ENCODE data around the gene ECHDC3.
"Not testable (repeated sequence)": the region's sequence is repeated elsewhere in the genome, so short reads cannot be mapped to it uniquely, and the experiment has no call there.

Gene ECHDC3

GRCh38 chr10:11725912-11726311 lies 16.3 kb upstream of the ECHDC3 start:
- in situ Hi-C loops (cut with MboI; ENCODE audit: low pct_unique_long_range_greater_than_20kb, low sequenced_read_pairs, unreplicated experiment): no loop called here
- no peak for DNase-seq (ENCODE audit: low spot score)
- TF ChIP-seq, protein P1, sequence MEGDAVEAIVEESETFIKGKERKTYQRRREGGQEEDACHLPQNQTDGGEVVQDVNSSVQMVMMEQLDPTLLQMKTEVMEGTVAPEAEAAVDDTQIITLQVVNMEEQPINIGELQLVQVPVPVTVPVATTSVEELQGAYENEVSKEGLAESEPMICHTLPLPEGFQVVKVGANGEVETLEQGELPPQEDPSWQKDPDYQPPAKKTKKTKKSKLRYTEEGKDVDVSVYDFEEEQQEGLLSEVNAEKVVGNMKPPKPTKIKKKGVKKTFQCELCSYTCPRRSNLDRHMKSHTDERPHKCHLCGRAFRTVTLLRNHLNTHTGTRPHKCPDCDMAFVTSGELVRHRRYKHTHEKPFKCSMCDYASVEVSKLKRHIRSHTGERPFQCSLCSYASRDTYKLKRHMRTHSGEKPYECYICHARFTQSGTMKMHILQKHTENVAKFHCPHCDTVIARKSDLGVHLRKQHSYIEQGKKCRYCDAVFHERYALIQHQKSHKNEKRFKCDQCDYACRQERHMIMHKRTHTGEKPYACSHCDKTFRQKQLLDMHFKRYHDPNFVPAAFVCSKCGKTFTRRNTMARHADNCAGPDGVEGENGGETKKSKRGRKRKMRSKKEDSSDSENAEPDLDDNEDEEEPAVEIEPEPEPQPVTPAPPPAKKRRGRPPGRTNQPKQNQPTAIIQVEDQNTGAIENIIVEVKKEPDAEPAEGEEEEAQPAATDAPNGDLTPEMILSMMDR (IDR thresholded peaks at IDR 0.05; ENCODE audit: extremely low read depth, insufficient read depth, missing control alignments): no peak

DNA sequence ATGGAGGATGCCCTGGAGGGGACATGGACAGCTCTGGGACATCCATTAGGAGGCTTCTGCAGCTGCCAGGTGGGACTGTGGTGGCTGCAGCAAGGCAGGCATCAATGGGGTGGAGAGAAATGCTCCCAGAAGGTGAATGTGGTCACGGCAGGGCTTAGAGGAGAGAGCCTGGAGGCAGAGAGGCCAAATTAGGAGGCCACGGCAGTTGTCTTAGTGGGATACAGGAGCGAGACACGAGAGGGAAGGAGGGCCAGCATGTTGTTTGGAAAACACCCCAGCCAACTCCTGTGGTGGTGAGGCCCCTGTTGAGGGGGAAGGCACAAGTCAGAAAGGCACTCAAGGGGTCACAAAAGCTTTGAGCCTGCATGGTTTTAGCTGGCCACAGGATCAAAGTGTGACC lies 14.6 kb upstream of the ECHDC3 start:
- TF ChIP-seq, protein P1 (IDR thresholded peaks at IDR 0.05; ENCODE audit: extremely low read depth, insufficient read depth, missing control alignments): no peak
- no peak for DNase-seq (ENCODE audit: low spot score)
- in situ Hi-C loops (cut with MboI; ENCODE audit: low pct_unique_long_range_greater_than_20kb, low sequenced_read_pairs, unreplicated experiment): no loop called here

DNA sequence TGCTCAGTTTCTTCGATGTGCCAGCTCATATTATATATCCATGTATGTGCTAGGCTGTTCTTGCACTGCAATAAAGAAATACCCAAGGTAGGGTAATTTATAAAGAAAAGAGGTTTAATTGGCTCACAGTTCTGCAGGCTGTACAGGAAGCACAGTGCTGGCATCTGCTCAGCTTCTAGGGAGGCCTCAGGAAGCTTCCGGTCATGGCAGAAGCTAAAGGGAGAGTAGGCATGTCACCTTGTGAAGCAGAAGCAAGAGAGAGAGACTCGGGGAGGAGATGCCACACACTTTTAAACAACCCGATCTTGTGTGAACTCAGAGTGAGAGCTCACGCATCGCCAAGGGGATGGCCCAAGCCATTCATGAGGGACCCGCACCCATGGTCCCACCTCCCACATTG lies 13.8 kb upstream of the ECHDC3 start:
- TF ChIP-seq, protein P1 (IDR thresholded peaks at IDR 0.05; ENCODE audit: extremely low read depth, insufficient read depth, missing control alignments): no peak
- DNase-seq (ENCODE audit: low spot score): no peak
- in situ Hi-C loops (cut with MboI; ENCODE audit: low pct_unique_long_range_greater_than_20kb, low sequenced_read_pairs, unreplicated experiment): no loop called here

- in situ Hi-C loops (cut with MboI; ENCODE audit: low pct_unique_long_range_greater_than_20kb, low sequenced_read_pairs, unreplicated experiment): no loop called here
- DNase-seq (ENCODE audit: low spot score): no peak
- TF ChIP-seq, protein P1 (IDR thresholded peaks at IDR 0.05; ENCODE audit: extremely low read depth, insufficient read depth, missing control alignments): no peak
Measured at GRCh38 chr10:11729790-11730315, 12.3 kb upstream of the ECHDC3 start.

DNA sequence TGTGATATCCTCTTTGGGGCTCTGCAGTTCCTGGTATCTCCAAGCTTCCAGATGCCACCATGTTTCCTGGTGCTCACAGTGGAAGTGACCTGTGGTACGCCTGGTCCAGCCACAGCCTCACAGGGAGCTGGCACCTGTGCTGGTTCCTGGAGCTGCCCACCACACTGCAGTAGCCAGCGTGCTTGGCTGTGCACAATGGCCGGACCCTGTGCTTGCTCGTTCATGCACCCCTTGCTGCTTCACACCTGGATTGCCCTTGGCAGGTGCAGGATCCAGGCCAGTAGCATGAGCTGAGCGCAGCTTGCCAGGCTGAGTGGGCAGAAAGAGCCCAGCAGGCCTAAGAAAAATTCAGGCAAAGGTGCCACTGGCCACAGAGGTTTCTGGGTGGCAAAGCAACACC lies 11.4 kb upstream of the ECHDC3 start:
- in situ Hi-C loops (cut with MboI; ENCODE audit: low pct_unique_long_range_greater_than_20kb, low sequenced_read_pairs, unreplicated experiment): no loop called here
- DNase-seq (ENCODE audit: low spot score): no peak
- TF ChIP-seq, protein P1 (IDR thresholded peaks at IDR 0.05; ENCODE audit: extremely low read depth, insufficient read depth, missing control alignments): no peak

DNA sequence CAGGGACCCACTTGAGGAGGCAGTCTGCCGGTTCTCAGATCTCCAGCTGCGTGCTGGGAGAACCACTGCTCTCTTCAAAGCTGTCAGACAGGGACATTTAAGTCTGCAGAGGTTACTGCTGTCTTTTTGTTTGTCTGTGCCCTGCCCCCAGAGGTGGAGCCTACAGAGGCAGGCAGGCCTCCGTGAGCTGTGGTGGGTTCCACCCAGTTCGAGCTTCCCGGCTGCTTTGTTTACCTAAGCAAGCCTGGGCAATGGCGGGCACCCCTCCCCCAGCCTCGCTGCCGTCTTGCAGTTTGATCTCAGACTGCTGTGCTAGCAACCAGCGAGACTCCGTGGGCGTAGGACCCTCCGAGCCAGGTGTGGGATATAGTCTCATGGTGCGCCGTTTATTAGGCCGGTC lies 5.4 kb upstream of the ECHDC3 start:
- DNase-seq (ENCODE audit: low spot score); in situ Hi-C loops (cut with MboI; ENCODE audit: low pct_unique_long_range_greater_than_20kb, low sequenced_read_pairs, unreplicated experiment): not testable (repeated sequence)

- DNase-seq (ENCODE audit: low spot score); in situ Hi-C loops (cut with MboI; ENCODE audit: low pct_unique_long_range_greater_than_20kb, low sequenced_read_pairs, unreplicated experiment): not testable (repeated sequence)
Measured at GRCh38 chr10:11737258-11738032, 4.7 kb upstream of the ECHDC3 start.

Data from GM13977 (cell line).